WTC11 (cell line): Measurements from ENCODE around the gene TTC7B. TPM values are rescaled to one million over a fixed set of nuclear protein-coding genes. Genes with fewer than 3 reads are reported as not detected.

Experiments used
- ATAC-seq: fragments of 200-7000 bp; cut with Tn5 transposase; 2 replicates; pipeline ENCODE4 v1.10.0; 2021; ENCODE audit warnings: mild to moderate bottlenecking, moderate library complexity
- CTCF ChIA-PET: fragments of 300-600 bp; sonication (Branson Sonifier 250); formaldehyde crosslinking; loops from one replicate; lab custom pipeline; 2021; ENCODE audit warnings: antibody characterized with exemption; lab: Charles Lee
- POLR2A ChIA-PET: fragments of 350-600 bp; sonication (Branson Sonifier 250); formaldehyde crosslinking; loops from one replicate; lab custom pipeline; 2021; ENCODE audit warnings: antibody characterized with exemption; lab: Charles Lee
- DNase-seq: peaks from one replicate; pipeline ENCODE4 v3.0.0; 2021; ENCODE audit warnings: low spot score
- H3K27ac Mint-ChIP-seq: 2 replicates; pipeline ENCODE4 v1.8.0; 2021; ENCODE audit warnings: mixed read lengths
- H3K27me3 Mint-ChIP-seq: 2 replicates; pipeline ENCODE4 v1.8.0; 2021; ENCODE audit warnings: low read depth, mild to moderate bottlenecking, moderate library complexity, mixed read lengths
- H3K36me3 Mint-ChIP-seq: 2 replicates; pipeline ENCODE4 v1.8.0; 2021; ENCODE audit warnings: mixed read lengths
- H3K4me1 Mint-ChIP-seq: 2 replicates; pipeline ENCODE4 v1.8.0; 2022; ENCODE audit warnings: mixed read lengths
- H3K4me3 Mint-ChIP-seq: 2 replicates; pipeline ENCODE4 v1.8.0; 2021; ENCODE audit warnings: mild to moderate bottlenecking, moderate library complexity, mixed read lengths
- H3K9me3 Mint-ChIP-seq: 2 replicates; pipeline ENCODE4 v1.8.0; 2021; ENCODE audit warnings: mixed read lengths
- ARID4B ChIP-seq: sonication (generic); formaldehyde crosslinking; IDR thresholded peaks from 2 replicates; pipeline ENCODE4 v1.8.0; 2023; ENCODE audit warnings: missing genetic modification reagents, mild to moderate bottlenecking, borderline replicate concordance
- ATF1 ChIP-seq: sonication (generic); formaldehyde crosslinking; IDR thresholded peaks from 2 replicates; pipeline ENCODE4 v1.8.1; 2023; ENCODE audit warnings: mild to moderate bottlenecking, moderate library complexity, missing genetic modification reagents
- ETV6 ChIP-seq: sonication (generic); formaldehyde crosslinking; IDR thresholded peaks from 2 replicates; pipeline ENCODE4 v1.8.1; 2022; ENCODE audit warnings: mild to moderate bottlenecking, missing genetic modification reagents
- GABPB1 ChIP-seq: sonication (generic); formaldehyde crosslinking; IDR thresholded peaks from 2 replicates; pipeline ENCODE4 v1.8.1; 2023; ENCODE audit warnings: mild to moderate bottlenecking, missing genetic modification reagents
- HMGXB4 ChIP-seq: sonication (generic); formaldehyde crosslinking; IDR thresholded peaks from 2 replicates; pipeline ENCODE4 v1.8.1; 2023; ENCODE audit warnings: mild to moderate bottlenecking, moderate library complexity, missing genetic modification reagents
- JAZF1 ChIP-seq: fragments of 250-450 bp; sonication (Bioruptor Pico); IDR thresholded peaks from 2 replicates; pipeline ENCODE4 v1.9.0; 2021; ENCODE audit warnings: moderate library complexity, mild to moderate bottlenecking, inconsistent platforms
- JUN ChIP-seq: sonication (generic); formaldehyde crosslinking; IDR thresholded peaks from 2 replicates; pipeline ENCODE4 v1.8.0; 2023; ENCODE audit warnings: mild to moderate bottlenecking, missing genetic modification reagents
- NR3C1 ChIP-seq: sonication (generic); formaldehyde crosslinking; conservative IDR thresholded peaks from 2 replicates; pipeline ENCODE4 v1.8.1; 2023; ENCODE audit warnings: low read depth, mild to moderate bottlenecking, missing genetic modification reagents
- RORB ChIP-seq: fragments of 250-450 bp; sonication (Bioruptor Pico); IDR thresholded peaks from 2 replicates; pipeline ENCODE4 v1.9.0; 2021; ENCODE audit warnings: mild to moderate bottlenecking
- total RNA-seq: library from RNA; stranded (reverse); gene quantifications from 3 replicates; pipeline ENCODE4 v1.2.3, GENCODE V29; 2021
- TF ChIP-seq, protein P1 (sequence below): sonication (generic); formaldehyde crosslinking; conservative IDR thresholded peaks from 2 replicates; pipeline ENCODE4 v1.8.1; 2022; ENCODE audit warnings: mild to moderate bottlenecking, missing genetic modification reagents
- TF ChIP-seq, protein P2 (sequence below): sonication (generic); formaldehyde crosslinking; IDR thresholded peaks from 2 replicates; pipeline ENCODE4 v1.8.1; 2022; ENCODE audit warnings: low read depth, mild to moderate bottlenecking, moderate library complexity, missing genetic modification reagents, borderline replicate concordance
- TF ChIP-seq, protein P3 (sequence below): fragments of 250-450 bp; sonication (Bioruptor Pico); conservative IDR thresholded peaks from 2 replicates; pipeline ENCODE4 v1.9.0; 2021; ENCODE audit warnings: mild to moderate bottlenecking
- TF ChIP-seq, protein P4 (sequence below): sonication (generic); formaldehyde crosslinking; IDR thresholded peaks from 2 replicates; pipeline ENCODE4 v1.8.0; 2022; ENCODE audit warnings: mild to moderate bottlenecking, missing genetic modification reagents
- TF ChIP-seq, protein P5 (sequence below): sonication (generic); formaldehyde crosslinking; IDR thresholded peaks from 2 replicates; pipeline ENCODE4 v1.8.1; 2022; ENCODE audit warnings: mild to moderate bottlenecking, missing genetic modification reagents, moderate library complexity, borderline replicate concordance
- TF ChIP-seq, protein P6 (sequence below): sonication (generic); formaldehyde crosslinking; IDR thresholded peaks from 2 replicates; pipeline ENCODE4 v1.8.1; 2023; ENCODE audit warnings: mild to moderate bottlenecking, missing genetic modification reagents, moderate library complexity
- TF ChIP-seq, protein P7 (sequence below): sonication (generic); formaldehyde crosslinking; IDR thresholded peaks from 2 replicates; pipeline ENCODE4 v1.8.0; 2023; ENCODE audit warnings: mild to moderate bottlenecking, missing genetic modification reagents

The TTC7B gene
- total RNA-seq, 1 experiment from 2014 or later = 27.6 TPM

DNA sequence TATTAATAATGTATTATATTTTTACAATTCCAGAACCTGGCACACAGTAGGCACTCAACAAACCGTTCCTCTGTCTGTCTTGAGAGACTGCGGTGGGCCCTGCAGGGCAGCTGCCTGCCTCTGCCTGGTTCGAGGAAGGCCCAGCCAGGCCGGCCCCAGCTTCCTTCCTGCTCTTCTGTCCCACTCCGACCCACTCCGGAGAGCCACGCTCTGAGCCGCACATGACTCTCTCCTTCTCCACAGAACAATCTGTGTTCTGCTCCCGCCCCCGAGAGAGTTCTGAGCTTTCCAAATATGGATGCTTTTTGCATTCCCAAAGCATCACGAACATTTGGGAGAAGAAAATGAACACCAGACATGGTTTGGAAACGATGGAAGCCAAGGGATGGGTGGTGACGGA, 57.3 kb downstream of the TTC7B start (continued):
- TF ChIP-seq HMGXB4 (CRISPR knock-in tag) (no peak), JUN (no peak)
- TF ChIP-seq, protein P1, sequence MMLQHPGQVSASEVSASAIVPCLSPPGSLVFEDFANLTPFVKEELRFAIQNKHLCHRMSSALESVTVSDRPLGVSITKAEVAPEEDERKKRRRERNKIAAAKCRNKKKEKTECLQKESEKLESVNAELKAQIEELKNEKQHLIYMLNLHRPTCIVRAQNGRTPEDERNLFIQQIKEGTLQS (CRISPR knock-in tag) = no peak

DNA sequence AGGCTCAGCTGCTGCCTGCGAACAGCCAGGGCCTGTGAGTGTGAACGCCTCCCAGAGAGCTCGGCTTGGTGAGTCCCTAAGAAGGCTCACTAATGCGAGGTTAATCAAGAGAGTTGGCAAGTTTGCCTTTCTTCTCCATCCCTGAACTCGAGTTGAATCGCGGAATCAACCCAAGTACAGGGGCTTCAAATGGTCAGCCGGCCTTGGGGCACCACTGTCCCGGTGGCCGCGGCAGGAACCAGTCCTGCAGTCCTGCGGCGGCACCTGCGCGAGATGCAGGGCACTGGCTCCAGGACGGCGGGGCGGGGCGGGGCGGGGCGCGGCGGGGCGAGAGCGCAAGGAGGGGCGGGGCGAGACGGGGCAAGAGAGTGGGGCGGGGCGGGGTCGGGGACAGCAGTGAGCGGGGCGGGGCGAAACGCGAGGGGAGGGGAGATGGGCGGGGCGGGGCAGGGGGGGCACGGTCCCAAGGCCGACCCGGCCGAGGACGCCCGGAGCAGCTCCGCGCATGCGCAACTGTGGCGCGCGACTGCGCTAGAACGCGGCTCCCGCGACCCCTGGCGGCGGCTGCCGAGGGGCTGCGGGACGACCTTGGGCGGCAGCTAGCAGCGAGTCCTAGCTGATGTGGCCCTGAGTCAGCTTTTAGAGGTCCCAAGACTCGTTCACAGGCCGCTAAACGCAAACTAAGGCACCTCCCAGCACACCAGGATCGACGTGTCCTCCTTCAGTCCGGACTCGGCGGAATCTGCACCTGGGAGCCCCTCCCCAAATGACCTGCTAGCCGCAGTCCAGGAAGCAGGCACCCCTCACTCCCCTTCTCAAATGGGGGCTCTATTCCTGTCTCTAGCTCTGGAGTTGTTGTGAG, 58.0 kb downstream of the TTC7B start:
- POLR2A ChIA-PET = interaction anchor here (0.6 to 1.1 kb wide), 3 partner anchors 15 to 449 kb away, joined by 3 to 8 read pairs (median 4); no protein-coding TSS in a partner anchor
- Mint-ChIP-seq H3K4me3 (peak overlapping the region; percentile 59), H3K27me3 (peaks cover 10% of the 10 kb centered on the region), H3K36me3 (no peaks in the 10 kb centered on the region), H3K4me1 (peaks cover 33% of the 10 kb centered on the region), H3K9me3 (peaks cover 9% of the 10 kb centered on the region), H3K27ac (no peak overlapping the region)
- ATAC-seq (peak; percentile 85), DNase-seq (peak; percentile 94)
- CTCF ChIA-PET = interaction anchor here (0.5 to 4.1 kb wide), 85 partner anchors 7 to 819 kb away, joined by 3 to 51 read pairs (median 5); partner anchors contain the start of genes DGLUCY and TTC7B
- TF ChIP-seq, protein P2, sequence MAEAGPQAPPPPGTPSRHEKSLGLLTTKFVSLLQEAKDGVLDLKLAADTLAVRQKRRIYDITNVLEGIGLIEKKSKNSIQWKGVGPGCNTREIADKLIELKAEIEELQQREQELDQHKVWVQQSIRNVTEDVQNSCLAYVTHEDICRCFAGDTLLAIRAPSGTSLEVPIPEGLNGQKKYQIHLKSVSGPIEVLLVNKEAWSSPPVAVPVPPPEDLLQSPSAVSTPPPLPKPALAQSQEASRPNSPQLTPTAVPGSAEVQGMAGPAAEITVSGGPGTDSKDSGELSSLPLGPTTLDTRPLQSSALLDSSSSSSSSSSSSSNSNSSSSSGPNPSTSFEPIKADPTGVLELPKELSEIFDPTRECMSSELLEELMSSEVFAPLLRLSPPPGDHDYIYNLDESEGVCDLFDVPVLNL (CRISPR knock-in tag) = no peak
- TF ChIP-seq NR3C1 (CRISPR knock-in tag) (no peak), ETV6 (CRISPR knock-in tag) (no peak), ATF1 (no peak), GABPB1 (no peak), ARID4B (CRISPR knock-in tag) (no peak), JAZF1 (CRISPR knock-in tag) (no peak), RORB (no peak)
- TF ChIP-seq, protein P3, sequence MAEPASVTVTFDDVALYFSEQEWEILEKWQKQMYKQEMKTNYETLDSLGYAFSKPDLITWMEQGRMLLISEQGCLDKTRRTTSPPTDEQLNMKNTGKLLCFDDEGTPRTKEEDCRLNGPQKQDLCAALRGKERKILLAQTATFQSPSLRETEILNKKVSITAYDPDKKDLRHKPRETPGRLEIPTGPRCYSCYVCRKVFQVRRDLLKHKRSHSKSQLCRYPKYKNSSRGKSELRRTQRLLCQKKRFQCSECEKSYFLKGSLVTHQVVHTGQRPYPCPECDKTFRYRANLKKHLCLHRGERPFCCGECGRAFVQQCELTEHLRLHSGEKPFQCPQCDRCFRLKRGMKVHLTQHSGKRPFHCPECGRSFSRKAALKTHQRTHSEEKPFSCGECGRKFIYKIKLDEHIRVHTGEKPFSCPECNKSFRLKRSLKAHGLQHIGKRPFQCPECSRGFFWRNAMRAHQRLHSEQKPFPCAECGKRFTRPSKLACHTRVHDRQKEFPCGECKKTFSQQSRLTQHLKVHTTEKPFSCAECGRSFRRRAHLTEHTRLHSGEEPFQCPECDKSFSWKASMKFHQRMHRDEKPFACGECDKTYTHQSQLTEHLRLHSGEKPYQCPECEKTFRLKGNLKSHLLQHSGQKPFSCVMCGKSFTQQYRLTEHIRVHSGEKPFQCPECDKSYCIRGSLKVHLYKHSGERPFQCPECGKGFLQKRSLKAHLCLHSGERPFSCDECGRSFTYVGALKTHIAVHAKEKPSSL (CRISPR knock-in tag) = no peak
- TF ChIP-seq, protein P4, sequence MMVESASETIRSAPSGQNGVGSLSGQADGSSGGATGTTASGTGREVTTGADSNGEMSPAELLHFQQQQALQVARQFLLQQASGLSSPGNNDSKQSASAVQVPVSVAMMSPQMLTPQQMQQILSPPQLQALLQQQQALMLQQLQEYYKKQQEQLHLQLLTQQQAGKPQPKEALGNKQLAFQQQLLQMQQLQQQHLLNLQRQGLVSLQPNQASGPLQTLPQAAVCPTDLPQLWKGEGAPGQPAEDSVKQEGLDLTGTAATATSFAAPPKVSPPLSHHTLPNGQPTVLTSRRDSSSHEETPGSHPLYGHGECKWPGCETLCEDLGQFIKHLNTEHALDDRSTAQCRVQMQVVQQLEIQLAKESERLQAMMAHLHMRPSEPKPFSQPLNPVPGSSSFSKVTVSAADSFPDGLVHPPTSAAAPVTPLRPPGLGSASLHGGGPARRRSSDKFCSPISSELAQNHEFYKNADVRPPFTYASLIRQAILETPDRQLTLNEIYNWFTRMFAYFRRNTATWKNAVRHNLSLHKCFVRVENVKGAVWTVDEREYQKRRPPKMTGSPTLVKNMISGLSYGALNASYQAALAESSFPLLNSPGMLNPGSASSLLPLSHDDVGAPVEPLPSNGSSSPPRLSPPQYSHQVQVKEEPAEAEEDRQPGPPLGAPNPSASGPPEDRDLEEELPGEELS (CRISPR knock-in tag) = no peak
- TF ChIP-seq, protein P5, sequence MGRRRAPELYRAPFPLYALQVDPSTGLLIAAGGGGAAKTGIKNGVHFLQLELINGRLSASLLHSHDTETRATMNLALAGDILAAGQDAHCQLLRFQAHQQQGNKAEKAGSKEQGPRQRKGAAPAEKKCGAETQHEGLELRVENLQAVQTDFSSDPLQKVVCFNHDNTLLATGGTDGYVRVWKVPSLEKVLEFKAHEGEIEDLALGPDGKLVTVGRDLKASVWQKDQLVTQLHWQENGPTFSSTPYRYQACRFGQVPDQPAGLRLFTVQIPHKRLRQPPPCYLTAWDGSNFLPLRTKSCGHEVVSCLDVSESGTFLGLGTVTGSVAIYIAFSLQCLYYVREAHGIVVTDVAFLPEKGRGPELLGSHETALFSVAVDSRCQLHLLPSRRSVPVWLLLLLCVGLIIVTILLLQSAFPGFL (CRISPR knock-in tag) = no peak
- TF ChIP-seq, protein P6, sequence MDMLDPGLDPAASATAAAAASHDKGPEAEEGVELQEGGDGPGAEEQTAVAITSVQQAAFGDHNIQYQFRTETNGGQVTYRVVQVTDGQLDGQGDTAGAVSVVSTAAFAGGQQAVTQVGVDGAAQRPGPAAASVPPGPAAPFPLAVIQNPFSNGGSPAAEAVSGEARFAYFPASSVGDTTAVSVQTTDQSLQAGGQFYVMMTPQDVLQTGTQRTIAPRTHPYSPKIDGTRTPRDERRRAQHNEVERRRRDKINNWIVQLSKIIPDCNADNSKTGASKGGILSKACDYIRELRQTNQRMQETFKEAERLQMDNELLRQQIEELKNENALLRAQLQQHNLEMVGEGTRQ (CRISPR knock-in tag) = no peak
- TF ChIP-seq, protein P7, sequence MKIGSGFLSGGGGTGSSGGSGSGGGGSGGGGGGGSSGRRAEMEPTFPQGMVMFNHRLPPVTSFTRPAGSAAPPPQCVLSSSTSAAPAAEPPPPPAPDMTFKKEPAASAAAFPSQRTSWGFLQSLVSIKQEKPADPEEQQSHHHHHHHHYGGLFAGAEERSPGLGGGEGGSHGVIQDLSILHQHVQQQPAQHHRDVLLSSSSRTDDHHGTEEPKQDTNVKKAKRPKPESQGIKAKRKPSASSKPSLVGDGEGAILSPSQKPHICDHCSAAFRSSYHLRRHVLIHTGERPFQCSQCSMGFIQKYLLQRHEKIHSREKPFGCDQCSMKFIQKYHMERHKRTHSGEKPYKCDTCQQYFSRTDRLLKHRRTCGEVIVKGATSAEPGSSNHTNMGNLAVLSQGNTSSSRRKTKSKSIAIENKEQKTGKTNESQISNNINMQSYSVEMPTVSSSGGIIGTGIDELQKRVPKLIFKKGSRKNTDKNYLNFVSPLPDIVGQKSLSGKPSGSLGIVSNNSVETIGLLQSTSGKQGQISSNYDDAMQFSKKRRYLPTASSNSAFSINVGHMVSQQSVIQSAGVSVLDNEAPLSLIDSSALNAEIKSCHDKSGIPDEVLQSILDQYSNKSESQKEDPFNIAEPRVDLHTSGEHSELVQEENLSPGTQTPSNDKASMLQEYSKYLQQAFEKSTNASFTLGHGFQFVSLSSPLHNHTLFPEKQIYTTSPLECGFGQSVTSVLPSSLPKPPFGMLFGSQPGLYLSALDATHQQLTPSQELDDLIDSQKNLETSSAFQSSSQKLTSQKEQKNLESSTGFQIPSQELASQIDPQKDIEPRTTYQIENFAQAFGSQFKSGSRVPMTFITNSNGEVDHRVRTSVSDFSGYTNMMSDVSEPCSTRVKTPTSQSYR (CRISPR knock-in tag) = no peak
